B cell (primary cell): ENCODE data around the gene DIRAS3. TPM values are rescaled to one million over a fixed set of nuclear protein-coding genes. Genes with fewer than 3 reads are reported as not detected.

Source experiments
- ATAC-seq: fragments of 200-7000 bp; cut with Tn5 transposase; one replicate; pipeline ENCODE4 v1.10.0; 2021; ENCODE audit warnings: low read depth, mild to moderate bottlenecking, moderate number of reproducible peaks, moderate library complexity
- CTCF ChIA-PET: fragments of 350-600 bp; sonication (Branson Sonifier 250); formaldehyde crosslinking; loops from one replicate; lab custom pipeline; 2021; ENCODE audit warnings: antibody characterized with exemption, inconsistent platforms; lab: Charles Lee
- POLR2A ChIA-PET: fragments of 350-600 bp; sonication (Branson Sonifier 250); formaldehyde crosslinking; loops from one replicate; lab custom pipeline; 2021; ENCODE audit warnings: antibody characterized with exemption; lab: Charles Lee
- DNase-seq: peaks from one replicate; pipeline ENCODE4 v3.0.0; 2013
- H2AFZ ChIP-seq: 2 replicates; pipeline ENCODE4 v1.6.1; 2012; ENCODE audit warnings: mild to moderate bottlenecking, low read depth, low read length; ENCODE audit not compliant: insufficient read depth, poor library complexity, severe bottlenecking
- H3K27ac ChIP-seq, 2 donors: 1 replicate in 1 of 2; 2 replicates in 1 of 2; pipeline ENCODE4 v1.5.1; 2012 to 2013; ENCODE audit warnings: low read length in 2 of 2, mild to moderate bottlenecking in 2 of 2, moderate library complexity in 1 of 2
- H3K27me3 ChIP-seq, 4 experiments: fragments of 200-600 bp in 1 of 4; sonication (generic) in 1 of 4; replicated peaks in 1 of 4; 1 replicate in 2 of 4; 2 replicates in 2 of 4; pipeline versions ENCODE4 v1.6.1 to v1.7.0; 2013 to 2016; ENCODE audit warnings: low read length in 3 of 4, mild to moderate bottlenecking in 2 of 4, mixed read lengths in 1 of 4, moderate library complexity in 1 of 4; ENCODE audit not compliant: insufficient read depth in 4 of 4, control insufficient read depth in 3 of 4; ENCODE audit errors: control extremely low read depth in 1 of 4
- H3K36me3 ChIP-seq, 2 experiments: replicated peaks in 1 of 2; 1 replicate in 1 of 2; 2 replicates in 1 of 2; pipeline versions ENCODE4 v1.6.1 to v1.7.1; 2013; ENCODE audit warnings: low read length in 1 of 2; ENCODE audit not compliant: insufficient read depth in 2 of 2, control insufficient read depth in 1 of 2; ENCODE audit errors: control extremely low read depth in 1 of 2, extremely low read depth in 1 of 2
- H3K4me1 ChIP-seq, 2 donors: fragments of 200-600 bp in 1 of 2; sonication (generic) in 1 of 2; 1 replicate in 1 of 2; 2 replicates in 1 of 2; pipeline versions ENCODE4 v1.5.1 to v1.6.1; 2013 to 2017; ENCODE audit warnings: low read length in 2 of 2; ENCODE audit not compliant: control insufficient read depth in 2 of 2, insufficient read depth in 2 of 2
- H3K4me2 ChIP-seq: replicated peaks from 2 replicates; pipeline ENCODE3; 2012; ENCODE audit warnings: mild to moderate bottlenecking, low read depth, low read length; ENCODE audit not compliant: poor library complexity, severe bottlenecking
- H3K4me3 ChIP-seq, 5 experiments: fragments of 200-600 bp in 1 of 5; sonication (generic) in 1 of 5; 1 replicate in 3 of 5; 2 replicates in 2 of 5; pipeline versions ENCODE4 v1.5.1 to v1.7.0; 2011 to 2016; ENCODE audit warnings: low read length in 4 of 5, mild to moderate bottlenecking in 4 of 5, low read depth in 2 of 5, control low read depth in 1 of 5, moderate library complexity in 1 of 5; ENCODE audit not compliant: insufficient read depth in 1 of 5; ENCODE audit errors: control extremely low read depth in 1 of 5, extremely low read depth in 1 of 5
- H3K79me2 ChIP-seq: fragments of 200-600 bp; sonication (generic); one replicate; pipeline ENCODE4 v1.6.0; 2016; ENCODE audit warnings: low read length; ENCODE audit not compliant: control insufficient read depth, insufficient read depth
- H3K9ac ChIP-seq: fragments of 200-600 bp; sonication (generic); 2 replicates; pipeline ENCODE4 v1.6.1; 2017; ENCODE audit warnings: mild to moderate bottlenecking, low read length, moderate library complexity
- H3K9me3 ChIP-seq, 3 donors: one replicate each; pipeline versions ENCODE4 v1.6.1 to v1.7.1; 2013; ENCODE audit warnings: low read length in 2 of 3; ENCODE audit not compliant: control insufficient read depth in 2 of 3, insufficient read depth in 1 of 3; ENCODE audit errors: control extremely low read depth in 1 of 3
- H4K20me1 ChIP-seq: 2 replicates; pipeline ENCODE4 v1.6.0; 2012; ENCODE audit warnings: mild to moderate bottlenecking, low read length; ENCODE audit not compliant: insufficient read depth, control insufficient read depth, poor library complexity, severe bottlenecking
- H3K27ac Mint-ChIP-seq: one replicate; pipeline ENCODE4 v1.8.0; 2021; ENCODE audit warnings: mixed read lengths
- H3K27me3 Mint-ChIP-seq: one replicate; pipeline ENCODE4 v1.8.0; 2021; ENCODE audit warnings: mixed read lengths
- H3K4me1 Mint-ChIP-seq: one replicate; pipeline ENCODE4 v1.8.0; 2021; ENCODE audit warnings: mixed read lengths
- H3K4me3 Mint-ChIP-seq: one replicate; pipeline ENCODE4 v1.8.0; 2021; ENCODE audit warnings: mixed read lengths
- H3K9me3 Mint-ChIP-seq: one replicate; pipeline ENCODE4 v1.8.0; 2022; ENCODE audit warnings: mixed read lengths; ENCODE audit not compliant: insufficient read depth
- EZH2 ChIP-seq: IDR thresholded peaks from 2 replicates; pipeline ENCODE4 v1.6.1; 2012; ENCODE audit warnings: borderline replicate concordance, low read depth, mild to moderate bottlenecking, moderate library complexity, low read length; ENCODE audit not compliant: insufficient read depth, poor library complexity, severe bottlenecking
- WGBS: methylation state at CpG from one replicate; pipeline ENCODE4 v1.1.5; 2013; ENCODE audit warnings: missing lambda C conversion rate; ENCODE audit not compliant: insufficient coverage; 5-methylcytosine and 5-hydroxymethylcytosine counted together
- intact Hi-C: fragments of 100-400 bp; cut with micrococcal nuclease; formaldehyde crosslinking; loops from one replicate; pipeline ENCODE4 v1.10.0; 2022
- polyA plus RNA-seq: library from polyadenylated mRNA; depleted of rRNA; stranded (reverse); fragments of >200 nt; gene quantifications from 2 replicates; pipeline ENCODE4 v1.2.3, GENCODE V29; 2012
- total RNA-seq, 2 donors: library from RNA; stranded (reverse); fragments of 120-200 nt in 1 of 2; gene quantifications; 1 replicate in 1 of 2; 2 replicates in 1 of 2; pipeline versions ENCODE4 v1.2.3 to v1.2.4, GENCODE V29; 2013 to 2022
- TF ChIP-seq, protein P1 (sequence below): fragments of 200-600 bp; IDR thresholded peaks from one replicate; pipeline ENCODE4 v1.8.0; 2022; ENCODE audit warnings: antibody characterized with exemption, mild to moderate bottlenecking

The DIRAS3 gene
- total and polyA plus RNA-seq, 2 donors (not counting 1 experiment from before 2014, with no cell fraction given): not detected

DNA sequence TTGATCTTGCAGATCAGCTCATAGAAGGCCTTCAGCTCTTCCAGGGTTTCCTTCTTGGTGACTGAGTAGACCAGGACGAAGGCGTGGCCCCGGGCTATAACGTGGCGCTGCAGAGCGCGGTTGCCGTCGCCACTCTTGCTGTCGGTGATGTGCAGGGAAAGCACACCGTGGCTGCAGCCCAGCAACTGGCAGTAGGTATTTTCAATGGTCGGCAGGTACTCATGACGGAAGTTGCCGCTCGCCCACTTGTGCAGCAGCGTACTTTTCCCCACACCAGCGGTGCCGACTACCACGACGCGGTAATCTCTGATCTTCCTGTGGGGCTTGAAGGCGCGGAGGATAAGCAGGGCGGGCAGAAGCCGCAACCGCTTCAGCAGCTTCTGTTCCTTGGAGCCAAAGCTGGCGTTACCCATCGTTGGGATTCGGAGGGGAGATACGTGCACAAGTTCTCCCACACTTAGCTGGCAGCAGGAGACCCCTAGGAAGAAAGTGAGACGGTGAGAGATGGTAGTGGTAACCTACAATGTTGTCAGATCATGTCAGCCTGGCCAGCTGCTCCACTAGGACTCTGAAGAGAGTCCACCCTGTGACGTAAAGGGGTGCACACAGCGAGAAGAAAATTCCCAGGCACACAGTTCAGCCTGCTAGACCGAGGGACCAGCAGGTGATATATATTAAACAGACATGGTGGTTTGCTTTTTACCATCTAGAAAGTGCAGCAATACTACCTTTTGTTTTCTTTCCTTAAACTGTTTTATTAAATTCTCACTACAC is 3.4 kb downstream of the DIRAS3 start:
- peaks cover 0 to 2% (median 0%) of the 10 kb centered on the region in 4 experiments for H3K27me3 ChIP-seq
- Mint-ChIP-seq H3K4me3 (no peak overlapping the region), H3K27me3 (peaks cover 15% of the 10 kb centered on the region), H3K4me1 (no peaks in the 10 kb centered on the region), H3K9me3 (no peaks in the 10 kb centered on the region), H3K27ac (no peak overlapping the region)
- no peaks in the 10 kb centered on the region for H3K79me2 ChIP-seq
- no peak overlapping the region for H3K27ac ChIP-seq
- H3K9me3 ChIP-seq: peaks cover 0 to 31% (median 0%) of the 10 kb centered on the region in 3 donors
- no peak for ATAC-seq
- no peaks in the 10 kb centered on the region for H4K20me1 ChIP-seq
- H3K4me2 ChIP-seq: no peak overlapping the region
- ChIA-PET CTCF (no interaction called here), POLR2A (no interaction called here)
- no peaks in the 10 kb centered on the region for H3K36me3 ChIP-seq
- H2AFZ ChIP-seq: no peak overlapping the region
- WGBS: 66% methylated on average over 33 of the region's 34 CpGs
- TF ChIP-seq EZH2: no peak
- TF ChIP-seq, protein P1, sequence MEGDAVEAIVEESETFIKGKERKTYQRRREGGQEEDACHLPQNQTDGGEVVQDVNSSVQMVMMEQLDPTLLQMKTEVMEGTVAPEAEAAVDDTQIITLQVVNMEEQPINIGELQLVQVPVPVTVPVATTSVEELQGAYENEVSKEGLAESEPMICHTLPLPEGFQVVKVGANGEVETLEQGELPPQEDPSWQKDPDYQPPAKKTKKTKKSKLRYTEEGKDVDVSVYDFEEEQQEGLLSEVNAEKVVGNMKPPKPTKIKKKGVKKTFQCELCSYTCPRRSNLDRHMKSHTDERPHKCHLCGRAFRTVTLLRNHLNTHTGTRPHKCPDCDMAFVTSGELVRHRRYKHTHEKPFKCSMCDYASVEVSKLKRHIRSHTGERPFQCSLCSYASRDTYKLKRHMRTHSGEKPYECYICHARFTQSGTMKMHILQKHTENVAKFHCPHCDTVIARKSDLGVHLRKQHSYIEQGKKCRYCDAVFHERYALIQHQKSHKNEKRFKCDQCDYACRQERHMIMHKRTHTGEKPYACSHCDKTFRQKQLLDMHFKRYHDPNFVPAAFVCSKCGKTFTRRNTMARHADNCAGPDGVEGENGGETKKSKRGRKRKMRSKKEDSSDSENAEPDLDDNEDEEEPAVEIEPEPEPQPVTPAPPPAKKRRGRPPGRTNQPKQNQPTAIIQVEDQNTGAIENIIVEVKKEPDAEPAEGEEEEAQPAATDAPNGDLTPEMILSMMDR: no peak
- intact Hi-C loops: no loop called here
- DNase-seq: no peak
- no peaks in the 10 kb centered on the region for H3K4me1 ChIP-seq
- H3K4me3 ChIP-seq: no peak overlapping the region
- no peak overlapping the region for H3K9ac ChIP-seq

- Histone ChIP-seq H3K4me3 (no peak overlapping the region), H3K79me2 (no peaks in the 10 kb centered on the region), H3K9me3 (peaks cover 0 to 25% (median 0%) of the 10 kb centered on the region in 3 donors), H3K9ac (no peak overlapping the region), H3K27ac (no peak overlapping the region), H3K4me1 (no peaks in the 10 kb centered on the region), H3K27me3 (peaks cover 0 to 2% (median 0%) of the 10 kb centered on the region in 4 experiments), H4K20me1 (no peaks in the 10 kb centered on the region), H3K4me2 (no peak overlapping the region), H2AFZ (no peak overlapping the region), H3K36me3 (no peaks in the 10 kb centered on the region)
- intact Hi-C loops: no loop called here
- Mint-ChIP-seq H3K27ac (no peak overlapping the region), H3K4me1 (no peaks in the 10 kb centered on the region), H3K4me3 (no peak overlapping the region), H3K9me3 (no peaks in the 10 kb centered on the region), H3K27me3 (peaks cover 15% of the 10 kb centered on the region)
- ChIA-PET POLR2A (no interaction called here), CTCF (no interaction called here)
- TF ChIP-seq, protein P1: no peak
- no peak for TF ChIP-seq EZH2
- DNase-seq (no peak), ATAC-seq (no peak)
- 95% methylated on average over 8 of the region's 8 CpGs for WGBS
Measured at GRCh38 chr1:68046423-68046822, 4.0 kb downstream of the DIRAS3 start.
